SIG-M5 (cell line): ENCODE measurements around the gene PRX.

ENCODE experiments used
- DNase-seq: peaks from one replicate; lab custom pipeline; 2025; lab: John Stamatoyannopoulos, UW

The PRX gene

GRCh38 chr19:40366697-40367561, 46.2 kb downstream of the PRX start:
- DNase-seq, result no peak

- no peak for DNase-seq
Observed at GRCh38 chr19:40365613-40366401, 47.4 kb downstream of the PRX start.

GRCh38 chr19:40365010-40365409, 48.2 kb downstream of the PRX start:
- DNase-seq, result no peak

DNA sequence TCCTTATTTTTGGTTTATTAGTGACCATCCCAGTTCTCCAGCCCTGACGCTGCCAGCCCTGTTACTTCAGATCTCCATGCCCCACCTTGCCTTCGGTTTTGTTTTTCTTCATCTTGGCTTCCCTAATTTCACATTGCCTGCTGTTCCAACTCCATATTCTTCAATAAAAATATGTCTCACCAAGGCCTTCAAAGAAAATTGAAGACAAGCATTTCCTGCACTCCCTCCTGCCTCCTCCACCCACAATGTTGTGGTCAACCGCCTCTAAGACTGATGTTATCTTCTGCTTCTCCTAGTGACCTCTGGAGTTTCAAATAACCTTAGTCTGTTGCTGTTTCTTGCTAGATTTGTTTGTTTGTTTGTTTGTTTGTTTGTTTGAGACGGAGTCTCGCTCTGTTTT, 50.1 kb downstream of the PRX start:
- no peak for DNase-seq

GRCh38 chr19:40362160-40362559, 51.0 kb downstream of the PRX start:
- DNase-seq, result no peak

DNA sequence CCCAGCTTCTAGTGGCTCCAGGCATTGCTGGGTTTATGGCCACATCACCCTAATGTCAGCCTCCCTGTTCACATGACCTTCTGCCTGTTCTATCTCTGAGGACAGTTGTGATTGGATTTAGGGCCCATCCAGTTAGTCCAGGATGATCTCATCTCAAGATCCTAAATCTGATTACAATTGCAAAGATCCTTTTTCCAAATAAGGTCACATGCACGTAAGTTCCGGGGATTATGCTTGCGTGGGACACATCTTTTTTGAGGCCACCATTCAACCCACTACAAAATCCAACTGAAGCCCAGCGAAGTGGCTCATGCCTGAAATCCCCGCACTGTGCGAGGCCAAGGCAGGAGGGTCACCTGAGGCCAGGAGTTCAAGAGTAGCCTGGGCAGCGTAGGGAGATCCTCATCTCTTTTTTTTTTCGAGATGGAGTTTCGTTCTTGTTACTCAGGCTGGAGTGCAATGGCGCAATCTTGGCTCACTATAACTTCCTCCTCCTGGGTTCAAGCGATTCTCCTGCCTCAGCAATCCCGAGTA, 52.4 kb downstream of the PRX start:
- DNase-seq, result no peak

- DNase-seq, result no peak
Observed at GRCh38 chr19:40360020-40360707, 53.0 kb downstream of the PRX start.

DNA sequence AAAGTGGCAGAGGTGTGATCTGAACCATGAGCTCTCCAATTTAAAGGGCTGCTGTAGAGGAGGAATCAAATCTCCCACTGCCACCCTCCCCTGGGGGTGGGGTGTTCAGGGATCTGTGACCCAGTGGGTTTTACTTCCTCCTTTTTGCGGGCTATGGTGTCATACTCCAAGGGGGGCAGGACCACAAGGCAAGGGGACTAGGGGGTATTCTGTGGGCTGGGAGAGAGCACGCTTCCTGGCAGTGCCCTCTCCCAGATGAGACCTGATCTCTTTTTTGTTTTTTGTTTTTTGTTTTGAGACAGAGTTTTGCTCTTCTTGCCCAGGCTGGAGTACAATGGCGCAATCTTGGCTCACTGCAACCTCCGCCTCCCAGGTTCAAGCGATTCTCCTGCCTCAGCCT, 54.4 kb downstream of the PRX start:
- DNase-seq, result peak; percentile 47

DNA sequence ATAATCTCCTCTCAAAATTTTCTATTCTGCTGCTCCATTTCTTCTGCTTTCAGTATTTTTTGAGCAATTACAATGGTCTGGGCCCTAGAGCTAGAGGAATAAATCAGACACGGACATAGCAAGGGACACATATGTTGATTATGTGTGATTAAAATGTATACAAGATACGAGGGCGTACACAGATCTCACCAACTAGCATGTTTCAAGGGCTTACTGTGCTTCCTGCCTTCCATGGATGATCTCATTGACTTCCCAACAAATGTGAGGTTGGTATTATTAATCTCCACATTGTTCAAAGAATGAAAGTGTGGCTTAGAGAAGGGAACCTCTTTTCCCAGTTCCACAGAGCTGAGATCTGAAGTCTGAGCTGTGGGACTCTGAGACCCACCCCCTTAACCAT, 55.5 kb downstream of the PRX start:
- no peak for DNase-seq

- no peak for DNase-seq
Observed at GRCh38 chr19:40356681-40357595, 56.2 kb downstream of the PRX start.

- no peak for DNase-seq
Observed at GRCh38 chr19:40355975-40356680, 57.0 kb downstream of the PRX start.

DNA sequence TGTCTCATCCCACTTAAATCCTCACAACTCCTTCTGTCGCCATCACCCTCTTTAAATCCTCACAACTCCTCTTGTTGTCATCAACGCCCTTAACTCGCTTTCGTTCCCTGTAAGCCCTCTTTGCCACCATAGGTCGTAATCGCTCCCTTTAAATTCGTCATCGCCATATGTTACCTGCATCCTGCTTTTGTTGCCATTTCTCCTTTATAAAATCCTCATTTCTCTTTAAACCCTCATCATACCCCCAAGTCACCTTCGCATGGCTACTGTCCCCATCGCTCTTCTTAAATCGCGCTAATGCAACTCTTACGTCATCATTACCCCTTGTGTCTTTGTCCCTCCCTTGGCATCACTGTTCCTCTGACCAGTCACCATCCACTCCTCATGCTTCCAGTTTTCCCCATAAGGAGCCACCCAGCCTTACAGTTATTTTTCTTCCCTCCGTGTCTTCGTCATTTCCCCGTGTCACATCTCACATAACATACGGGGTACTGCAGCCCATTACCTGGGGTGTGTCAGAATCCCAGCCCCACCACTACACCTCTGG, 64.1 kb downstream of the PRX start:
- DNase-seq, result no peak

DNA sequence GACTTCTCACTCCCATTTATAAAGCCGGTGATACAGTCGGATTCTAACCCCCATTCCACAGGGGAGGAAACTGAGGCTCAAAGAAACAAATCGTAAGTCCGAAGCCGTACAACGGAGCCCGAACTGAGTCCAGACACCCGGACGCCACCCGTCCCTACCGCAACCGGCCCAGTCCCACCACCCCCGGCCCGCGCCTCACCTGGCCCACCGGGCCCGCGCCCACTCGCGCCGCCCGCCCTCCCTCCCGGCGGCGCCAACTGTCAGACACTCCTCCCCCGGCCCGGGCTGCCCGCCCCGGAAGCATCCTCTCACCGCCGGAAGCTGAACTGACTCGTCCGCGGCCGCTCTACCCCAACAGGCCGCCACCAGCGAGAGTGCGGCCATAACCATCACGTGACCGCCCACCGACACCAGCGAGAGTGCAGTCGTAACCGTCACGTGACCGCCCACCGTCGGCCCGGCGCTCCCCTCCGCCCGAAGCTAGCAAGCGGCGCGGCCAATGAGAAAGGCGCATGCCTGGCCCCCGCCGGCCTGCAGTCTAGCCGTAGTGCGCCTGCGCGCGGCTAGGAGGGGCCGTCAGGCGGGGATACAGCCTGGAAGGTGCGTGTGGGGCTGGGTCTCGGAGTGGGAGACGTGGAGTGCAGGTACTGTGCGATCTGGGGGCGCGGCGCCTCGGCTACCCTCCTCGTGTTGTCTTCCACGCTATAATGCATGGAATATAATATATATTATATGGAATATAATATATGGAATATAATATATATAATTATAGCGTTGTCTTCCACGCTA, 64.9 kb downstream of the PRX start, which contains the start of the genes C19orf47 and PLD3:
Gene C19orf47, minus strand, starts transcription at position 273 of the 789 bp plus-strand sequence. CDS start 6,540 bp downstream, outside the sequence.
Gene PLD3, plus strand, starts transcription at position 571 of the 789 bp plus-strand sequence. CDS start 17,789 bp downstream, outside the sequence.
- peak; percentile 88 for DNase-seq

- no peak for DNase-seq
Observed at GRCh38 chr19:40344422-40344821, 68.8 kb downstream of the PRX start.
